Measurements from ENCODE around the gene MYL6.

DNA sequence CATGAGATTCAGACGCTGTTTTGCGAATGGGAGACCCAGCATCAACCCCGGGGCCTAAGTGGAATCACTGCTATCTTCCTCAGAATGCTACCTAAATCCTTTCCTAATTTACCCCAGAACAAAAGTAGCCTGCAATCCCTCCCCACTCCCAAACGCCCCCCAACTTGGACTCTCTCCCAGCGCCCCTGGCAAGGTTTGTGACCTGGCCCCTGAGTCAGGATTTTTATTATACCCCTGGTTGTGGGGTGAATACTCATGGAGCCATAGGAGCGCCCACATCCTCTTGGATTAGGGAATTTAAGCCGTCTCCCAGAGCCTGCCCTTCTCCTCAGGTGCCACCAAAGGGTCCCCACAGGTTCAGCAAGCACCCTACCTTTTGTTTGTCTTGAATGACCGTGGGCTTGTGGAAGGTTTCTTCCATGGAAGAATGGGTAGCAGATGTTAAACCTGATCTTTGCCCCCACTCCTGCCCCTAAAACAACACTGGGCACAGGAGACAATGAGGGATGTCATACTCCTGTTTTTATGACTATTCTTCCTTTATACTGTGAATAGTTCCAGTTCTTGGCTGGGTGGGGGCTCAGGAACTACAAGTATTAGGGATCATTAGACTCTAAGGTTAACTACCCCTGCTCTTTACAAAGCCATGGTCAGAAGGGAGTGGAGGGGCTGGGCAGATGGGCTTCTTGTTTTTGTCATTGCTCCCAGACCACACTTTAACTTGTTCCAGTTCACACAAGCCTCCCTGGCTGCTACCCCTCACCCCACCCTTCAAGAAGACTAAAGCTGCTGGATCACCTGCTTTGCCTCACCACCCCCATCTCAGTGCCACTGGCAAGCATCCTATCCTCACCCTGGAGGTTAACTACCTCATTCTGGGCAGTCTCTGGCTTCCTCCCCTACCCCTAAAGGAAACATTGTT is 5.1 kb upstream of the MYL6 start:
- TF ChIP-seq CTCF (conservative IDR thresholded peaks at IDR 0.05) = no peak
- TF ChIP-seq ZFX (IDR thresholded peaks at IDR 0.05) = no peak
